ENCODE data around the gene WWOX.

The WWOX gene

GRCh38 chr16:78836802-78837491, 737.5 kb downstream of the WWOX start:
- peak in 1 of 2 donors; percentile 24 for DNase-seq

DNA sequence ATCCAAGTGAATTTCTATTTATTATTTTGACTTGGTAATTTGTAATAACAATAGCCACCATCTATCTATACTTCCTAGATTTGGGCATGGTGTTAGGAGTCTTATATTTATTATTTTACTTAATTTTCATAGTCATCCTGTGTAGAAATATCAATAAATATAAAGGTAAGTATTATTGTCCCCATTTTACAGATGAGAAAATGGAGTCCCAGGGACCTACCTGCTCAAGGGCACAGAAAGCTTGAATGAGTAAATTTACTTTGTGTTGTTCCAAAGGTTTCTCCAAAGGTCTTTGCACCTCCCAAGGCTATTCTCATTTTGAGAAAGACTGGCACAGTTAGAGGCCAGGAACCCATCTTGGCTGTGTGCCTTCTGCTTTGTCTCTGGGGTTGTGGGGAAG, 738.3 kb downstream of the WWOX start:
- DNase-seq, result no peak

DNA sequence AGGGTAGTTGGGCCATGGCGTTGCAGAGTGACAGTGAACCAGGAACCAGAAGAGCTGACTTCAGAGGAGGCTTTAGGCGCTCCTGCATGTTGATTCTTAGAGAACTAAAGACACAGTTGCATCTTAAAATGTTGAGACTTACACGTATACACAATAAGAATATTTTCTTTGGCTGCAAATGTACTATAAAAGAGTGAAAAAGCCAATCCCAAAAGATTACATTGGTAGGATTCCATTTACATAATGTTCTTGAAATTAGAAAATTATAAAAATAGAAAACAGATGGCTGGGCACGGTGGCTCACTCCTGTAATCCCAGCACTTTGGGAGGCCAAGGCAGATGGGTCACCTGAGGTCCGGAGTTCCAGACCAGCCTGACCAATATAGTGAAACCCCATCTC, 738.8 kb downstream of the WWOX start:
- no peak for DNase-seq

DNA sequence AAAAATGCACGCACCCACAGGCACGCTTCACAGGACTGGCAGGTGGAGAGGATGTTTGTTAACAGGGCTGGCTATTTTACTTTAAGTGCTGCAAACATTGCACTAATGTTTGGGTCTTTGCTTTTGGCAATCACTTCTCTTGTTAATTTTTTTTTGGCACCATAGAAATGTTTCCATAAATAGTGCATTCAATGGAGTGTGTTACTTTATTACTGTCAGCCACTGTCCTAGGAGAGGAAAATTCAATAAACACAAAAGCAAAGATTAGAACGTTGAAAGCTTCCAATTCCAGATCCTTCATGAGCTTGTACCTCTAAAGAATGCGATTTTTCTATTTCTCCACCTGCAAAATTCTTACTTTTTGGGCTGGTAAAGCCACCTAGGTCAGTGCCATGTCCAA, 743.5 kb downstream of the WWOX start:
- no peak for DNase-seq

DNA sequence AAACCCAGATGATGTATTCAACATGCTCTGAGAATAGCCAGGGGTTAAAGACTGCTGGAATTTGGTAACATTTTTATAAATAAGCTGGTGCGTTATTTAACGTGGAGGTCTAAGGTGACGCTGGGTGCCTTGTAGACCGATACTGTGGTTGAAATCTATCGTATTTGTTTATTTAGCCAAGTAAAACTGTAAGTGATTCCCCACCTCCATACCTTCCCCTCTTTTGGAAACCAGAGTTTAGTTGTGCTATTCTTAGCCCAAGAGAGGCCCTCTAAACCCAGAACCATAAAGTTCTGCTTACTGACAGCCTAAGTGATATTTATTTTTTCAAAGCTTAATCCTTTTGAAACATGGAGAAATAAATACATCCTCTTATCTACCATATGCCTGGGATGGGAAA, 744.5 kb downstream of the WWOX start:
- DNase-seq, result no peak

DNA sequence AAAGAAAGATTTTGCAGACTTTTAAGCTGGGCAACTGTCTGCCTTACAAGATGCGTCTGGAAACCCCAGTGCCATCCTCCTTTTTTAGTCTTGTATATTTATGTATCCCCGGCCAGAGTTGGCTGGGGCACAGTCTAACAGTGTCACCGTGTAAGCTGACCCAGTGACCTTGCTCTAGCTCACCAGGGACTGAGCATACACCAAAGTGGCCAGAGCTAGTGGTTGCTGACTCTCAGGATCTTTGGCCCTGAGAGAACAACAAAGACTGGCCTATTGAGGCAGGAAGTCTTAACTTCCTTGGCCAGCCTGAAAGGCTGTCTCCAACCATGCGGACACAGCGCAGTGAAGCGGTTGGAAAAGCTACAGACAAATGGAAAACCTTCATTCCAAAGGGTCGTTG, 745.2 kb downstream of the WWOX start:
- no peak for DNase-seq

DNA sequence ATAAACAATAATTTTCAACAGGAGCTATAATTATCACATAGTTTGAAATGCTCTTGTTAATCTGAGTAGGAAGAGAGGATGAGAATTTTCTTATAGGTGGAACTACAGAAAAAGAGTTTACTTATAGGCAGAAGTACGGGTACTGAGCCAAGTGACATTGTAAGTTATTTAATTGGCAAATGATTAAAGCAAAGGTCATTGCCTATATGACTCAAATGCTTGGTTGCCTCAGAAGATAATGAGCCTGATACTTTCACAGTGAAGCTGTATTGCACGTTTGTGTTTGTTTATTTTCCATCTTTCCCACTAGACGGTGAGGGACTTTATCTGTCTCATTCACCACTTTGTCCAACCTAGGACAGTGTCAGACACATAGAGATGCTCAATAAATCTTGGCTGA, 751.8 kb downstream of the WWOX start:
- no peak for DNase-seq

- DNase-seq, result no peak
These were observed 752.7 kb downstream of the WWOX start for GRCh38 chr16:78852081-78852635.

GRCh38 chr16:78862022-78862421, 762.6 kb downstream of the WWOX start:
- no peak for DNase-seq

- no peak for DNase-seq
These were observed 767.1 kb downstream of the WWOX start for GRCh38 chr16:78866521-78866920.

GRCh38 chr16:78869492-78869891, 770.0 kb downstream of the WWOX start:
- no peak for DNase-seq

GRCh38 chr16:78871241-78871640, 771.8 kb downstream of the WWOX start:
- DNase-seq, result no peak

- DNase-seq, result no peak
These were observed 777.2 kb downstream of the WWOX start for GRCh38 chr16:78876671-78877070.

DNA sequence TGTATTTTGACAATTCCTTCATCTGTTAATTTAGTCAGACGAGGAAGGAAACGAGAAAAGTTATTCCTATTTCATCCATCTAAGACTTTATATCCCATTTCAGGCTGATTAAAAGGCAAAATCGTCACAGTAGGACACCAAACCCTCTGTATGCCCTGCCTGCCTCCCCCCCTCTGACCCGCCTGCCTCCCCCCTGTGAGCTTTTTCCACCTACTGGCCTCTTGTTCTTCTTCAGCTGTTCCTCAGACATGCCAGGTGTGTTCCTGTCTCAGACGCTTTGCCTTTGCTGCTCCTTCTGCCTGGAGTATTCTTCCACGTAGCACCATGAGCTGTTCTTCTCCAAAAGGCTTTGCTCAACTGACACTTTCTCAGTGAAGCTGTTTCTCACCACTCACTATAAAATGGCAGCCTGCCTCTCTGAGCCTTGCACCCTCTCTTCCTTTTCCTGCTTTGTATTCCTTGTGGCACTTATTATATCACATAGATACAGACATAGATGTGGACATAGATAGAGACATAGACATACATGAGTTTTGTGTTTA, 777.7 kb downstream of the WWOX start:
- DNase-seq, result no peak

GRCh38 chr16:78878570-78878969, 779.1 kb downstream of the WWOX start:
- no peak for DNase-seq

DNA sequence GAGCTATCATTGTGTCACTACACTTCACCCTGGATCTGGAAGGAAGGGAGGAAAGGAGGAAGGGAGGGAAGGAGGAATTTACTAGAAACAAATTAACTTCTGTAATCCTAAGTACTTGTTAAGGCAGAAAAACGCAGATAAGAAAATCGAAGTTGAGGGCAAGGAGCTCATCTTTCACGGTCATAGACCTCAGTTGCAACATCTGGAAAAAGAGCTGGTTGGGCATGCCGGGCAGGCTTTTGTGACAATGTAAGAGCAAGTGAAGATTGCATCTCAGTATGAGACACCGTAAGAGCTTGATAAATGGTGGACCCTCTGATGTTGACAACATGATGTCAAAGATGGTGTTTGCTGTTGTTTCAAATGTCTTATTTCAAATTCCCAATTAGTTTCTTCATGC, 779.6 kb downstream of the WWOX start:
- DNase-seq, result no peak

- DNase-seq, result no peak
These were observed 782.7 kb downstream of the WWOX start for GRCh38 chr16:78882150-78882549.

DNA sequence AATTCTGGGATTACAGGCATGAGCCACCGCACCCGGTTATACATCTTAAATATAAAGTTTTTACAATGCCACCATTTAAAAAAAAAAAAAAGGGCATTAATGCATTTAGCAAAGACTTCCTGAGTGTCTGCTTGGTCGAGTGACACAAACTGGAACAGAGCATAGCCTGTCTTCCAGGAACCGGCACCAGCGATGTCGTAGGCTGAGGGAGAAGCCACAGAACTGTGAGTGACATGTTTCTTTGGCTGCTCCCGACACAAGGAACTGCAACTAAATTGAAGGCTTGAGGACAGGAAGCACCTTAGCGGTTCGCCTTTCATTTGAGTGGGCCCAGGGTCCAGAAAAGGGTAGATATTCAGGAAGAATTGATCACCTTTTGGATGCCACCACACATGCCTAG, 783.3 kb downstream of the WWOX start:
- DNase-seq, result no peak

DNA sequence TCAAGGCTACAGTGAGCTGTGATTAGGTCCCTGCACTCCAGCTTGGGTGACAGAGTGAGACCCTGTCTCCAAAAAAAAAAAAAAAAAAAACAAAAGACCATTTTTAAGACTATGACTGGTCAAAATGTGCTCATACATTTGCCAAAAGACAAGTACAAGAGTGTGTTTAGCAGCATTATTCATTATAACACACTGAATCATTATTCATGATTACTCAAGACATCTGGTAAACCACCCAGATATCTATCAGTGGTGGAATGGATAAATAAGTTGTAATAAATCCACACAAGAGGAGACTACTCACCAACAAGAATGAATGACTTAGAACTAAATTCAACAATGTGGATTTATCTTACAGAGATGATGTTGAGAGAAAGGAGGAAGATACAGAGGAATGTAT, 784.8 kb downstream of the WWOX start:
- DNase-seq, result no peak

DNA sequence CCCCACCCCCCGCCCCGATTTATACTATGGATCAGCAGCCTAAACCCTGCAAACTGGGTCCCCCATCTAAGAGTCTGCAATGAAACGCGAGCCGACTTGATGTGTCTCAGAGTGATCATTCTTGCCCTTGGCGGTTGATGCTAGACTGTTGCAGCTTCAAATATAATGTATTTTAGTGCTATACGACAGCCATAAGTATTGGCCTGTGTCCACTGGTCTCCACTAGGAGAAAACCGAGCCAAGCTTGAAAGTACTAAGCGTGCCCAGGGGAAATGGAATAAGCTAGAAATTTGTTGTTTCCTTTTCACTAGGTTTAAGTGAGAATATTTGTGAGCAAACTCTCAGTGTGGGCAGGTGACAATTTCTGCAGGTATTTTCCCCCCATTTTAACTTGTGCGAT, 789.9 kb downstream of the WWOX start:
- no peak for DNase-seq

GRCh38 chr16:78890373-78890895, 791.0 kb downstream of the WWOX start:
- peak; percentile 12 to 52 for DNase-seq

DNA sequence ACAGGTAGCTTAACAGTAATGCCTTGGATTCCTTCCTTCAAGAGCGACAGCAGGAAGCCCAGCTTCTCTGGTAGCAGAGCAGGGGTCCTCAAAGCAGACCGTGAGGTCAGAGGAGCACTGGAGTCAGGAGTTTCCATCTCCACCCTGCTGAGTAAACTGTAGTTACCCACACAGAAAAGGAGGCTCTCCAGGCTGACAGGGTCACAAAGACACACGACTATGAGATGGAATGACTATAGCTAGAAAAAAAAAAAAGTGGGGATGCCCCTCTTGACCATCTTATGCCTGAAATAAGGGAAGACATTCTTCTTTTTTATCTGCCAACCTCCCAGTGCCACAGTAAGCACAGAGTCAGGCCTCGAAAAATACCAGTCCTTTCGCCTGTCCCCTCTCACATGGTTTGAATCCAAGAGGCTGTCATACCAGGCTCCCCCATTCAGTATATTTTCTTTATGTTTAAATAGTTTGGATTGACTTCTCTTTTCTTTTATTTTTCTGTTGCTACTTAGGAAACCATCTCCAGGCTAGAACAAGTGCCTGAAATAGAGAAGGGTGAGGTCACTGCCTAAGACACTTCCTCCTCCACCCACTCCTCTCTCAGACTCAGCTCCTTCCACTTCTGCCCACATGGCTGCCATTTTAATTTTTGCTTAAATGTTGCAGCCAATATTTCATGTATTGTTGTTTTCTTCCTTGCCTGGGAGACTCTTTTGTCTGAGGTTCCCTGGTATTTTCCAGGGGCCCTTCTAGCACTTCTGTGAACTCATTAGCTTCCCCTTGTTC, 793.7 kb downstream of the WWOX start:
- DNase-seq, result peak; percentile 18 to 43

DNA sequence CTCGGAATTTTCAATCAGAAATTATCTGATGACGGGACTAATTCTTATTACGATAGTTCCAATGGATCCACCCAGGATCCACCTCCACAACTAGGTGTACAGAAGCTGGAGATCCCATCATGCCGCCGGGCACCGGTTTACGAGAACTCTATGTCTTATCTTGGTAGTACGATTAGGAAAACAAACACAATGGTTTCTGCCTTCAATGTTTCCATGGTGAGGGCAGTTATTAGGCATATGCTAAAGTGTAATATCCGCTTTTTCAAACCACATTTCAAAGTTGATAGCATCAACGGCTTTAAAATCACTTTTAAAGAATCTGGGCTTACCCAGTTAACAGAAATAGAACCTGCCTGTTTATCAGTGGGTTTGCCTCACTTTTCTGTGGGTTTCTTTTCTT, 795.4 kb downstream of the WWOX start:
- DNase-seq, result peak; percentile 52 to 79

DNA sequence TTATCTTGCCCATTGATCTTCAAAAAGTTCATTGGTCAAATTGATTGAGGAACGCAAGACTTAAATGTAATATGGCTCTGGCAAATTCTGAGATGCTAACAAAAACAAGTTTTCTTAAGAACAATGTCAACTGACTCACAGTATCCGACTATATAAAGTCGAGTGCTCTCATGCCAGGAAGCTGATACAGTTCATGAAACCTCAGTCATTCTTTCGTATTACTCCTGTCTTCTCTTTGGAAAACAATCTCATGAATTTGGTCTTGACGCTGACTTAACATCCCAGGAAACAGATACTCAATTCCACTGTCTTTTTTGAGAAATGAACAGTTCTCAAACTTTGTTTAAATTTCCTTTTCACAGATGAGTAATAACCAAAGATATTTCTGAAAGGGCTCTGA, 796.2 kb downstream of the WWOX start:
- DNase-seq, result peak in 1 of 2 donors; percentile 32
